ENCODE measurements around the gene ELL. TPM values are rescaled to one million over a fixed set of nuclear protein-coding genes. Genes with fewer than 3 reads are reported as not detected.

Gene ELL
- total RNA-seq, 1 experiment from 2014 or later: 14.6 TPM

DNA sequence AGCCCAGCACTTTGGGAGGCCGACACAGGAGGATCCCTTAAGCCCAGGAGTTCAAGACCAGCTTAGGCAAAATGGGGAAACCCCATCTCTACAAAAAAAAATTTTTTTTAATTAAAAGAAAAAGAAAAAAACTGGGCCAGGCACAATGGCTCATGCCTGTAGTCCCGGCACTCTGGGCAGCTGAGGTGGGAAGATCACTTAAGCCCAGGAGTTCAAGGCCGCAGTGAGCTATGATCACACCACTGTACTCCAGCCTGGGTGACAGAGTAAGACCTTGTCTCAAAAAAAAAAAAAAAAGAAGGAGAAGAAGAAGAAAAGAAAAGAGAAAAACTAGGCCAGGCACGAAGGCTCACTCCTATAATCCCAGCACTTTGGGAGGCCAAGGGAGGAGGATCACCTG lies 4.3 kb downstream of the ELL start:
- Histone ChIP-seq H3K9me2 (ENCODE audit: insufficient read depth) (no peaks in the 10 kb centered on the region), H3K79me2 (ENCODE audit: low read depth) (peaks cover 84% of the 10 kb centered on the region), H3K4me2 (no peak overlapping the region), H3K36me3 (ENCODE audit: low read depth) (no peaks in the 10 kb centered on the region), H4K20me1 (ENCODE audit: insufficient read depth) (peaks cover 70% of the 10 kb centered on the region), H3K9me3 (ENCODE audit: insufficient read depth, low read depth) (no peaks in the 10 kb centered on the region), H3F3A (ENCODE audit: insufficient read depth, low read depth) (peaks cover 48% of the 10 kb centered on the region), H3K4me3 (no peak overlapping the region), H3K27me3 (ENCODE audit: insufficient read depth, low read depth) (no peaks in the 10 kb centered on the region), H2AFZ (no peak overlapping the region), H3K27ac (no peak overlapping the region), H3K4me1 (replicated peaks; ENCODE audit: insufficient read depth) (peaks cover 67% of the 10 kb centered on the region)
- no TSS peak for BruUV-seq (replicated peaks)
- intact Hi-C loops (cut with micrococcal nuclease; ENCODE audit: unreplicated experiment): no loop called here
- TF ChIP-seq EZH2 (IDR thresholded peaks at IDR 0.05; ENCODE audit: low read depth): no peak
- TF ChIP-seq, protein P1, sequence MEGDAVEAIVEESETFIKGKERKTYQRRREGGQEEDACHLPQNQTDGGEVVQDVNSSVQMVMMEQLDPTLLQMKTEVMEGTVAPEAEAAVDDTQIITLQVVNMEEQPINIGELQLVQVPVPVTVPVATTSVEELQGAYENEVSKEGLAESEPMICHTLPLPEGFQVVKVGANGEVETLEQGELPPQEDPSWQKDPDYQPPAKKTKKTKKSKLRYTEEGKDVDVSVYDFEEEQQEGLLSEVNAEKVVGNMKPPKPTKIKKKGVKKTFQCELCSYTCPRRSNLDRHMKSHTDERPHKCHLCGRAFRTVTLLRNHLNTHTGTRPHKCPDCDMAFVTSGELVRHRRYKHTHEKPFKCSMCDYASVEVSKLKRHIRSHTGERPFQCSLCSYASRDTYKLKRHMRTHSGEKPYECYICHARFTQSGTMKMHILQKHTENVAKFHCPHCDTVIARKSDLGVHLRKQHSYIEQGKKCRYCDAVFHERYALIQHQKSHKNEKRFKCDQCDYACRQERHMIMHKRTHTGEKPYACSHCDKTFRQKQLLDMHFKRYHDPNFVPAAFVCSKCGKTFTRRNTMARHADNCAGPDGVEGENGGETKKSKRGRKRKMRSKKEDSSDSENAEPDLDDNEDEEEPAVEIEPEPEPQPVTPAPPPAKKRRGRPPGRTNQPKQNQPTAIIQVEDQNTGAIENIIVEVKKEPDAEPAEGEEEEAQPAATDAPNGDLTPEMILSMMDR (conservative IDR thresholded peaks at IDR 0.05): no peak
- DNase-seq: no peak
- POLR2A ChIA-PET (ENCODE audit: unreplicated experiment): no interaction called here
- CTCF ChIA-PET: no interaction called here

DNA sequence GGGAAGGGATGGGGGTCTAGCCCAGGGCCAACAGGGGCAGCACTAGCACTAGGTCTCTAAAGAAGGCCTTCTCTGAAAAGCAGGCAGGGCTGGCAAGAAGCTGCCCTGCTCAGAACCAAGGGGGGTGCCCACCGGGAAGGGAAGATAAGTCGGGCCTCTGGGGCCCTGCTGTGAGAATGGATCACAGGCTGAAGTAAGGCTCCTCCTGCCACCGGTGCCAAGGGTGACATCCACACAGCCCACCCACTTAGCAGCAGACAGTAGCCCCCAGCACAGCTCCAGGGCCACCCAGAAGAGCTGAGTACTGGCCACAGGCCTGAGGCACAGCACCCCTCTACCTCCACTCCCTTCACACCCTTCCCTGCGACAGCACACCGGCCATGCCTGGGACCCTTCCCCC lies 5.9 kb downstream of the ELL start:
- Histone ChIP-seq H3K4me2 (peak overlapping the region; percentile 84), H3K9me3 (ENCODE audit: insufficient read depth, low read depth) (no peaks in the 10 kb centered on the region), H3F3A (ENCODE audit: insufficient read depth, low read depth) (peaks cover 48% of the 10 kb centered on the region), H3K79me2 (ENCODE audit: low read depth) (peaks cover 92% of the 10 kb centered on the region), H3K4me1 (replicated peaks; ENCODE audit: insufficient read depth) (peaks cover 66% of the 10 kb centered on the region), H3K27me3 (ENCODE audit: insufficient read depth, low read depth) (no peaks in the 10 kb centered on the region), H2AFZ (no peak overlapping the region), H3K4me3 (no peak overlapping the region; the same call in 1 of the 2 replicates), H3K36me3 (ENCODE audit: low read depth) (no peaks in the 10 kb centered on the region), H4K20me1 (ENCODE audit: insufficient read depth) (peaks cover 86% of the 10 kb centered on the region), H3K9me2 (ENCODE audit: insufficient read depth) (no peaks in the 10 kb centered on the region), H3K27ac (peak overlapping the region; percentile 86)
- no TSS peak for BruUV-seq (replicated peaks)
- POLR2A ChIA-PET (ENCODE audit: unreplicated experiment): interaction anchor here (0.6 kb wide), 1 partner anchor 732 kb away, joined by 3 read pairs; no protein-coding TSS in a partner anchor
- DNase-seq: no peak
- CTCF ChIA-PET: no interaction called here
- intact Hi-C loops (cut with micrococcal nuclease; ENCODE audit: unreplicated experiment): loop anchor here (2.0 kb wide), 1 partner anchor 29 kb away; no protein-coding TSS in a partner anchor
- TF ChIP-seq, protein P1 (conservative IDR thresholded peaks at IDR 0.05): no peak
- TF ChIP-seq EZH2 (IDR thresholded peaks at IDR 0.05; ENCODE audit: low read depth): no peak

DNA sequence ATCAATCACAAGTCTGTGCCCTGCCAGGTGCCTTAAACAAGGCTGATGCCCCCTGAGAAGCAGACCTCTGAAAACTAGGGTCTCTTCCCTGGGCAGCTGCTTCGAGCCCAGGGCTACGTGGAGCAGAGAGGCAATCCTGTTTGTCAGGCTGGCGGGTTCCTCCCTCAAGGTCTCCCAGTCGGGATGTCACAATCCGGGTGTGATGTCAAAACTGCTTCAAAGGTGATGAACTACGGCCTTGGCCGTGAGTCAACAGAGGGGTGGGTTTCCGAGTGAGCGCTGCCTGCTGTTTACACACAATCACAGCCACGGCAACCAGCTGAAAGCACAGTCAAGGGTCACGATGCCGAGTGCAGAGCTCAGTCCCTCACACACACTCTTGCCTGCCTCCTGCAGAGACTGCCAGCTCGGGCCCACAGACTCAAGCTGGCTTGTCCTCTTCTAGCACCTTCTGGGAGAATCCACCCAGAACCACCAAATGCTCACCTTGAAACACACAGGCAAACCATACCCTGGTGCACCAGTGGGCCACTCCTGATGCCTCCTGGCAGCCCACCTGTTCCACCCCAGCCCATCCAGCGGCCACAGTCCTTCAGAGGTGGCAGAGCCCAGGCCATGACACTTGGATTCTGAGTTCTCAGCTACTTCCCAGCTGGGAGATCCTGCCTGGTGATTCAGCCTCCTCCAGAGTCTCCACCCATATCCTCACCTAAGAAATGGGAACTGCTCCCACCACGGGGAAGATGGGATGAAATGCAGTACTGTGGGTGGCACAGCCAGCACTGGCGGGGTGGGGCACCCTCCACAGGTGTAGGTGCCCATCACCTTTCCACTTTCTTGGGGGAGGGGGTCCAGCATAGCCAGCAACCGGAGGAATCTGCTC lies 6.8 kb downstream of the ELL start:
- Histone ChIP-seq H3K9me3 (ENCODE audit: insufficient read depth, low read depth) (no peaks in the 10 kb centered on the region), H3K27me3 (ENCODE audit: insufficient read depth, low read depth) (no peaks in the 10 kb centered on the region), H3K27ac (peak overlapping the region; percentile 86), H3K4me3 (peak overlapping the region; percentile 34; the same call in 1 of the 2 replicates), H4K20me1 (ENCODE audit: insufficient read depth) (peaks cover 94% of the 10 kb centered on the region), H3K79me2 (ENCODE audit: low read depth) (peaks cover 97% of the 10 kb centered on the region), H3K9me2 (ENCODE audit: insufficient read depth) (no peaks in the 10 kb centered on the region), H3F3A (ENCODE audit: insufficient read depth, low read depth) (peaks cover 40% of the 10 kb centered on the region), H3K36me3 (ENCODE audit: low read depth) (no peaks in the 10 kb centered on the region), H2AFZ (no peak overlapping the region), H3K4me1 (replicated peaks; ENCODE audit: insufficient read depth) (peaks cover 65% of the 10 kb centered on the region), H3K4me2 (peak overlapping the region; percentile 84)
- no TSS peak for BruUV-seq (replicated peaks)
- intact Hi-C loops (cut with micrococcal nuclease; ENCODE audit: unreplicated experiment): loop anchor here (2.0 kb wide), 1 partner anchor 28 kb away; no protein-coding TSS in a partner anchor
- CTCF ChIA-PET: no interaction called here
- POLR2A ChIA-PET (ENCODE audit: unreplicated experiment): interaction anchor here (0.5 to 0.7 kb wide), 3 partner anchors 19 to 789 kb away, joined by 3 to 11 read pairs (median 4); no protein-coding TSS in a partner anchor
- peak; percentile 80 to 98 for DNase-seq
- no peak for TF ChIP-seq EZH2 (IDR thresholded peaks at IDR 0.05; ENCODE audit: low read depth)
- TF ChIP-seq, protein P1 (conservative IDR thresholded peaks at IDR 0.05): peak; percentile 24; the same call in 1 of the 2 replicates
